Fibroblast of skin of left biceps (primary cell): ENCODE measurements around the gene SMYD1.

Experiments used
- DNase-seq, 2 experiments: peaks; one replicate each; pipeline ENCODE4 v3.0.0-alpha.2; 2013; ENCODE audit warnings: low read depth in 2 of 2

SMYD1 gene

GRCh38 chr2:88122141-88122884 lies 54.7 kb downstream of the SMYD1 start:
- no peak for DNase-seq

GRCh38 chr2:88123164-88123974 lies 55.7 kb downstream of the SMYD1 start:
- no peak for DNase-seq

- DNase-seq = no peak
Measured at GRCh38 chr2:88123975-88124917, 56.6 kb downstream of the SMYD1 start.

GRCh38 chr2:88125344-88125923 lies 57.8 kb downstream of the SMYD1 start:
- DNase-seq = no peak

GRCh38 chr2:88125924-88126771 lies 58.5 kb downstream of the SMYD1 start:
- no peak for DNase-seq

GRCh38 chr2:88126772-88127637 lies 59.4 kb downstream of the SMYD1 start:
- no peak for DNase-seq

GRCh38 chr2:88127638-88127887 lies 59.9 kb downstream of the SMYD1 start:
- no peak for DNase-seq

- no peak for DNase-seq
Measured at GRCh38 chr2:88127888-88128653, 60.4 kb downstream of the SMYD1 start, which contains the start of gene FABP1. Gene FABP1 (minus strand): TSS chr2:88128062. CDS start chr2:88128017, 45 bp downstream.

GRCh38 chr2:88128654-88129312 lies 61.2 kb downstream of the SMYD1 start:
- DNase-seq = no peak

GRCh38 chr2:88129313-88129959 lies 61.8 kb downstream of the SMYD1 start:
- DNase-seq = no peak

GRCh38 chr2:88131201-88131998 lies 63.8 kb downstream of the SMYD1 start:
- DNase-seq = no peak

- no peak for DNase-seq
Measured at GRCh38 chr2:88131999-88132368, 64.4 kb downstream of the SMYD1 start.

- DNase-seq = no peak
Measured at GRCh38 chr2:88133875-88134274, 66.2 kb downstream of the SMYD1 start.

GRCh38 chr2:88136817-88137216 lies 69.2 kb downstream of the SMYD1 start:
- DNase-seq = no peak

GRCh38 chr2:88137833-88138232 lies 70.2 kb downstream of the SMYD1 start:
- DNase-seq = no peak

GRCh38 chr2:88139203-88139702 lies 71.6 kb downstream of the SMYD1 start:
- no peak for DNase-seq

- no peak for DNase-seq
Measured at GRCh38 chr2:88139804-88140203, 72.2 kb downstream of the SMYD1 start.
